ENCODE measurements around the gene DKK2.

Gene DKK2

DNA sequence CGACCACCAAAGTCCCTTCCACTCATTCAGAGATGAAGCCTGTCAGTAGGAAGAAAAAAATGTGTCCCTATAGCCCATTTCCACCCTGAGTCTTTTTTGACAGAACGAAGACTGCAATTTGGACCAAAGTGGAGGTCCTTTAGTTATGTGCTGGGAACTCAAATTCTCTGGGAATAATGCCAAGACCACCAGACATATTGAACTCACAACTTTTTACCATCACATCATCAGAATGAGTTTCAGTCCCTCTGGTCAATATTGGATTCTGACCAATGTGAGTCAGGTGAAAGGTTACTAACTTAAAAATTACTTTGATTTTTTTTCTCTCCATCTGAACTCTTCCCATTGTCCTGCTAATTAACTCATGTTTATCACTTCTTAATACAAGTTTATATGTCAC lies 128.9 kb downstream of the DKK2 start:
- DNase-seq, result no peak

GRCh38 chr4:106906728-106907127 lies 129.4 kb downstream of the DKK2 start:
- DNase-seq, result no peak

- peak; percentile 3 for DNase-seq
Observed at GRCh38 chr4:106898621-106899230, 137.4 kb downstream of the DKK2 start.

DNA sequence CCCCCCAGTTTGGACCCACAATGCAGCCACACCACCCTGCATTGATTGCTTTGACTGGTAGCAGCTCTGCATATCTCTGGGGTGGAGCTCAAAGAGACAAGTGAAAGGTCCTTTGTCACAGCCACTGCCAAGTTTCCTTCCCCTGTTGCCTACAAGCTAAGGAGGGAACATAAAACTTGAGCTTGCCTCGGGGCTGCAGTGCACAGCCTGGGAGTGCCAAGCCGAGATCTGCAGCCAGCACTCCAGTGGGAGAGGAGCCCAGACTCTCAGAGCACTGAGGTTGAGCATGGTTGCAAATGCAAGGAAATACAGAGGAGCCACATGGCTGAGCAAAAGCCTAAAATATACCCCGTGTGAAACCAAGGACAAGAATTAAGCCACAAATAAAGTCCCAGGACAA lies 142.2 kb downstream of the DKK2 start:
- DNase-seq, result no peak

DNA sequence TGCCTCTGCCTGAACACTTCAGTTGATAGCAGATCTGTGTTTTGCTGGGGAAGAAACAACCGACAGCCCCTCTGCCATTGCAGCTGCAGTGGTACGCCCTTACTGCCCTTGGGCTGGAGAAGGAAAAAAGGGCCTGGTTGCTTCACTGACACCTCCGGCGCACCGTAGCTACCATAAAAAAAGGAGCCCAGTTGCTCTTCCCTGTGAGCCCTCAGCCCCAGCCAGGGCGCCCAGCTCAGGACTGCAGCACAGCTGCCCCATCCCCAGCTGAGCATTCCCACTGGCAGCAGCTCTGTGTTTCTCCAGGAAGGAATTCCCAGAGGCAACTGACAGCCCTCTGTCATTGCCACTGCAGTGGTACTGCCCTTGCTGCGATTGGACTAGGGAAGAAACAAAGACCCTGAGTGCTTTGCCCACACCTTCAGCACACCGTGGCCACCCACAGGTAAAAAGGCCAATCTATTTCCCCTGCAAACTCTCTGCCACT lies 142.7 kb downstream of the DKK2 start:
- DNase-seq, result no peak

DNA sequence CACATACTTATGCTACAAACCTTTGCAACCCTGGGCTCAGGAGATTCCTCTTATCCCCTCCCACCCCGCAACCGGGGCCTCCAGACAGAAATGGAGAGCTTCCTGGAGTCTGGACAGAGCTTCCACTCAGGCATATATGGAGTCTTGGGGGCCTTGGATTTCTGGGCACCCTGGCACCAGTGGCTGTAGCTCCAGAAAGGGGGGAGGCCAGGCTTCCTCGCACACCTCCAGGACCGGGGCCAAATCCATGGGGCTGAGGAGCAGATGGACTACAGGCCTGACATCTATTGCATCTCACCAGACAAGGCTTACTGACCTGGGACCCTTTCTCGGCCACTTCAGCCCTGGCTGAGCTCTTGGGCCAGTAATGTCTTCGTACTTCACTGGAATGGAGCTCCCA lies 143.3 kb downstream of the DKK2 start:
- no peak for DNase-seq

DNA sequence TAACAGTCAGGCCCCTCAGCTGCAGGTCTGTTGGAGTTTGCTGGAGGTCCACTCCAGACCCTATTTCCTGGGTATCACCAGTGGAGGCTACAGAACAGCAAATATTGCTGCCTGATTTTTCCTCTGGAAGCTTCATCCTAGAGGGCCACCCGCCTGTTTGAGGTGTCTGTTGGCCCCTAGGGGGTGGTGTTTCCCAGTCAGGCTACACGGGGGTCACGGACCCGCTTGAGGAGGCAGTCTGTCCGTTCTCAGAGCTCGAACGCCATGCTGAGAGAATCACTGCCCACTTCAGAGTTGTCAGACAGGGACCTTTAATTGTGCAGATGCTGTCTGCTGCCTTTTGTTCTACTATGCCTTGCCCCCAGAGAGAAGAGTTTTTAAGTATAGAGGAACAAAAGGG lies 160.8 kb downstream of the DKK2 start:
- no peak for DNase-seq
